NCI-H187 (cell line): Measurements from ENCODE around the gene SOX13.

Experiments
- DNase-seq, 2 experiments: peaks; one replicate each; lab custom pipeline; 2025; lab: John Stamatoyannopoulos, UW

SOX13 gene

DNA sequence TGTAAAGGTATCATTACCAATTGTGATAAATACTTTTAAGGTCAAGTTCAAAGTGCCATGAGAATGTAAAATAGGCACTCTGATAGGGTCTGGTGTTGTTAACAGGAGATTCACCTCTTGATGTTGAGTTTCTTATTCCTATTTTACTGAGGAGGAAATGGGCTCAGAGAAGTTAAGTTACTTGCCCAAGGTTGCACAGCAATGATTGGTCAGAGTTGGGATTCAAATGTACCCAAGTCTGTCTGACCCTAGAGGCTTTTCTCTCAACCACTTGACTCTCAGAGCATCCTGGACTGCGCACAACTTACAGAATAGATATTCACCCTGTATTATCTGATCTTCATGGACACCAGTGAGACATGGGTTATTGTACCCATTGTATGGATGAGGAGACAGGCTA, 33.9 kb downstream of the SOX13 start:
- no peak for DNase-seq

DNA sequence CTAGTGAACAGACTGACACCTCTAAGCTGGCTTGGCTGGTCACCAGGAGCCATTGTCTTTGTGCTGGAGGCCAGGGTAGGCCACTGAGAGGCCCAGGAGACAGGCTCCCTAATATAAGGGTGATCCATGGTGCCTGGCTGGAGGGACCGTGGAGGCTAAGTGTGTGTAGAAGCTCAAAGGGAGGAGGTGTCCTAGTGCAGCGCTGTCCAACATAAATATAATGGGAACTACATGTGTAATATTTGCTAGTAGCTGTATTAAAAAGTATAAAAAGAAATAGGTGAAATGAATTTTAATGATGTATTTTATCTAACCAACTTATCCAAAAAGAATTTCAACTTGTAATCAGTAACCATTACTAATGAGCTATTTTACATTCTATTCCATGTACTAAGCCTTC, 35.0 kb downstream of the SOX13 start:
- DNase-seq, result no peak

DNA sequence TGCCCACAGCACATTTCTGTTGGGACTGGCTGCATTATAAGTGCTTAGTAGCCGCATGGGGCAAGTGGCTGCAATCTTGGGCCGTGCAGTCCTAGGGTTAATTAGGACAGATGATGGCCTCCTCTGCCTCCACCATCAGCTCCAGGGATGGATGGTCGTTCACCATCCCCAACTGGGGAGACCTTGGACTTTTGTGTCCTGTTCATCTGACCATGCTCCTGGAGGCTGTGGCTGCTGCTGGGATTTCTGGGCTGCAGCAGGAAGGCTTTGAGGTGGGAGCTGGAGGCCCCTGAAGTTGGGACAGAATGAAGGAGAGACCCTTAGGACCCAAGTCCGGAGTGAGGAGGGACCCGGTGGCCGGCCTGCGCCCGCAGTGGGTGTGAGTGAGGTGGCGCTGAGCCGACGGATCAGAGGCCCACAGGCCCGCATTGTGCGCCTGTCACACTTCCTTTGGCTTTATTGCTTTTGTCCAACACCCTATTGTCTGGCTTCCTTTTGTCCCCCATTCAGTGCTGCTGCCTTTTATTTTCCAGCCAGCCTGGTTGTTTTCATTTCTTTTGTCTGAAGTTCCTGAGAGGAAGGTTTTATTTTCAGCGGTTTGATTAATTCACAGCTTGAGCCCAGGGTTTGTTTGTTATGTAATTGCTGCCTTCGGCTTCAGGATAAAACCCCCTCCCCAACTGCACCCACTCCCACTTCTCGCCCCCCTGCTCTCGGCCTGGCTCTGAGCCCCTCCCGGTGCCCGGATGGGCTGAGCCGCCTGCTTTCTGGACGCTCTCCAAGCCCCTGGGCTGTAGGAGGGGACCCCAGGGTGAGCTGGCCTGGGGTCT, 35.6 kb downstream of the SOX13 start:
- no peak for DNase-seq

DNA sequence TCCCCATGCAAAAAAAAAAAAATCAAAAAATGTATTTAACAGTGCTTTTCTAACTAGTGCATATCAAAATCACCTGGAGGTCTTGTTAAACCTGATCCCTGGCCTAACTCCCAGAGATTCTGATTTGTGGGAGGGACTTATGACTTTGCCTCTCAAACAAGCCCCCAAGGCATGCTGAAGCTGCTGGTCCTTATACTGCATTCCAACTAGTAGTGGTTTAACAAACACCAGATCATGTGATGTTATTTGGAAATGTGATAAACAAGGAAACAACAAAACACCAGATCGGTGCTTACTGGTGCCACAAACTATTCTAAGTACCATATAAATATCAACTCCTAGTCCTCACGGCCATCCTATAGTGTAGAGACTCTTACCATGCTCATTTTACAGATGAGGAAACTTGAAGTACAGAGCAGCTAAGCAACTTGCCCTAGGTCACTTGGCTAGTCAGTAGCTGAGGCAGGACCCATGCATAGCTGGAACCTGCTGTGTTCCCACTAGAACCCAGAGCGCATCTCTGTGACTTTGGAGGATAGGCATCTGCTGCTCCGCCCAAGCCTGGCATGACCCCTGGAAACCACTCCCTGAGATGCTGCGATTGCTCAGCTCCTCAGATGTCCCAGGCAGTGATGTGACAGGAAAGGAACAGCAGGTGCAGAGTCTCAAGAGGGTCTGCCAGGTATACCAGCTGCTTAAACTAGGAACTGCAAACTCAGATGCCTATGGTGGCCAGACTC, 38.1 kb downstream of the SOX13 start:
- no peak for DNase-seq

DNA sequence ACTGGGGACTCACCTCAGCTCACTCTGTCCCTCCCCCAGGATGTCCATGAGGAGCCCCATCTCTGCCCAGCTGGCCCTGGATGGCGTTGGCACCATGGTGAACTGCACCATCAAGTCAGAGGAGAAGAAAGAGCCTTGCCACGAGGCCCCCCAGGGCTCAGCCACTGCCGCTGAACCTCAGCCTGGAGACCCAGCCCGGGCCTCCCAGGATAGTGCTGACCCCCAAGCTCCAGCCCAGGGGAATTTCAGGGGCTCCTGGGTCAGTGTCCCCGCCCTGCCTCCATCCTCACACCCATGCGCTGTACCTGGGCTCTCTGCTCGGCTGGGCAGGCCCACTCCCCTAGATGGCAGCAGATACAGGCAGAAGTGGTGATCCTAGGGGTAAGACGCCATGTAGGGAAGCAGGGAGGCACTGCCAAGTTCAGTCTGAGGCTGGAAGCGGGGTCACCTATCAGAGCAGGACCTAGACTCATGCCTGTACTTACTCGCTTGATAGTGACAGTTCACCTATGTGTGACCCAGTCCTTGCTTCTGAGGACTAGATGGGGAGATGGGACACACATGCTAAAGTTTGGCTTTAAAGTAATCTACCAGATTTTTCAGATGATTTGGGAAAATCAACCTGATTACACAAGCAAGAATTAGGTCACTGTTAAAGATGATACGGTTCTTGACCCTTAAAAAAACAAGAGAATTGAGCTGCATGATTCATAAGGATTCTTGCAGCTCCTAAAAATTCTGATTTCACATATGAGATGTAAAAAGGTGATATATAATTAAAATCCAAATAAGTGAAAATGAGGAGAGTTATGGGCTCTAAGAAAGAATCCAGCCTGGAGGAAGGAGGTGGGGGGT, 40.2 kb downstream of the SOX13 start:
- no peak for DNase-seq

DNA sequence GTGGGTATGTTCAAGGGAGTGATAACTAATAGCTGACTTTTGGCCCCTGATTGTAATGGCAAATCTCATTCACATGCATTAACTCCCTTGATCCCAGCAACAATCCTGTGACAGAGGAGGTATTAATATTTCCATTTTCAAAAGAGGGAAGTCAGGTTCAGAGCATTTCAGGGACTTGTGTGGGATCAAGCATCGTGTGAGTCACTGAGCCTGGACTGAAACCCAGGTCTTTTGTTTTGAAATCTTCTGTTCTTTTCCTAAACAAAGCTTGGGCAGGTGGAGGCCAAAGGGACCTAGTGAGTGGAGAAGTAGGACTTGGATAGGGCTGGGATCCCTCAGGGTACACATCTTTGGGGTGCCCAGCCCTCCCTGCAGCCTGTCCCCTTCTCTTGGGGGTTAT, 41.0 kb downstream of the SOX13 start:
- DNase-seq, result no peak

DNA sequence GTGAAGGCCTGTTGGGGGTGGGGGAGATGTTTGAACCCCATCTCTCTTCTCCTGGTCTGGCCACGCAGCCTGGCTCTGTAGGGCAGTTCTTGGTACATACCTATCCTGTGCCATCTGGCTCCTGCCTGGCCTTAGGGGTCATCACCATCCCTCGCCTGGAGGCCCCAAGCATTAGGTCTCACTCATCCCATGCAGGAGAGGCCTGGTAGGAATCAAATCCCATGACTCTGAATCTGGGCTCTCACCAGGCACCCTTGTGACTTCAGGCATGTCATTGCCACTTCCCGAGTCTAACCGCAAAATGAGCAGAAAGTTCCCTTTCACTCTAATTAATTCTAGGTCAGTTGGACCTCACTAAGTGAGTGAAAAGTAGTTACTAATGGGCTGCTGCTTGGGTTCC, 41.7 kb downstream of the SOX13 start:
- DNase-seq, result no peak

DNA sequence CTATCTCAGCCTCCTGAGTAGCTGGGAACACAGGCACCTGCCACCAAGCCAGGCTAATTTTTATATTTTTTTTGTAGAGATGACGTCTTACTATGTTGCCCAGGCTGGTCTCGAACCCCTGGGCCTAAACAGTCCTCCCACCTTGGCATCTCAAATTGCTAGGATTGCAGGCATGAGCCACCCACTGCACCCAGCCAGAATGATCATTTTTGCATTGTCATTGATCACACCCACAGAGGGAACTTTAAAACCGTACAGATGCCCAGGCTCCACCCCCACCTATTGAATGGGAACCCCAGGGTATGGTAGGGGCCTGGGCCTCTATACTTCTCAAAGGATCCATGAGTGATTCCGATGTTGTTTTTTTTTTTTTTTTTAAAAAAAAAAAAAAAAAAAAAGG, 42.2 kb downstream of the SOX13 start:
- no peak for DNase-seq

DNA sequence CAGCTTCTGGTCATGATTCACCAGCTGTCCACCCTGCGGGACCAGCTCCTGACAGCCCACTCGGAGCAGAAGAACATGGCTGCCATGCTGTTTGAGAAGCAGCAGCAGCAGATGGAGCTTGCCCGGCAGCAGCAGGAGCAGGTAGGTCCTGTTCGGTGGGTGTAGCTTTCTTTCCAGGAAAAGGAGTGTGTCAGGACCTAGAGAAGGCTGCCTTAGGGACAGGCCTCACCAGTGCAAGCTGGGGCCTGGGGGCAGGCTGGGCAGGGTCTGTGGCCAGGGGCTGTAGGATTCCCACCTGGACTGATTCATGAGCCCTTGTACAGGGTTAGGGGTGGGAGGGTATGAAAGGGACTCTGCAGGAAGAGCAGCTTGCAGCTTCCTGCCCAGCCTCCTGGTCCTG, 43.6 kb downstream of the SOX13 start:
- no peak for DNase-seq

DNA sequence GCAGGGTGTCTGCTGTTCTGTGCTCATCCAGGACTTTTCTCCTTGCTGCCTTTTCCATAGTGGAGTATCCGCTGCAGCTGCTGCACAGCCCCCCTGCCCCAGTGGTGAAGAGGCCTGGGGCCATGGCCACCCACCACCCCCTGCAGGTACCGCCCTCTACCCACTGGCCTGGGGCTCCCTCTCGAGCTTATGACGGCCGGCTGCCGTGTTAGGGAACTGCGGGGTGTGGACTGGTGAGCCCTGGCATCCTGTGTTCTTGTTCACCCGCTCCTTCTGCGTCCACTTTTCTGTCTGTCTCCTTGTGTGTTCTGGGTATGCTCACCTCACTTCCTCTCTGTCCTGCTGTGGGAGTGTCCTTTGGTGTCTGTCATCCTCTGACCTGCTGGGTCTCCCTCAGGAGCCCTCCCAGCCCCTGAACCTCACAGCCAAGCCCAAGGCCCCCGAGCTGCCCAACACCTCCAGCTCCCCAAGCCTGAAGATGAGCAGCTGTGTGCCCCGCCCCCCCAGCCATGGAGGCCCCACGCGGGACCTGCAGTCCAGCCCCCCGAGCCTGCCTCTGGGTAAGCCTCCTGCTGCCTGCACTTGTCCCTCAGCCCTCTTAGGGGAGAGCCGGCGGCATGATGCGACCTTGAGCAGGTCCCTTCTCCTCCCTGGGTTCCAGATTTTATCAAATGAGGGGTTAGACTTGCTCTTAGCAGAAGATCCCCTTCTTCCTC, 49.1 kb downstream of the SOX13 start:
- DNase-seq, result no peak

DNA sequence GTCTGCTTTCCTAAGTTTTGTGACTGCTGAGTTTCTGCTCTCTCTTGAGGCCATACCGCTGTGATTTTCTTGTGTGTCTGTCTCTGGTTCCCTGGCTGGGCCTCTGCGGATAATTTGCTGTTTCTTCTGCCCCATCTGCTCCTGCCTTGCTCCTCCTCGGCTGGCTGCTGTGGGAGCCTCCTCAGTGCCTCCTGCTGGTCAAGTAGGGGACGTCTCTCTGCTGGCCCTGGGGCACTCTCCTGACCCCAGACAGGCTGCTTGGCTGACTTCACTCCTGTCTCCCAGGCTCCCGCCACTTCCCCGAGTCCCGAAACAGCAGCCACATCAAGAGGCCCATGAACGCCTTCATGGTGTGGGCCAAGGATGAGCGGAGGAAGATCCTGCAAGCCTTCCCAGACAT, 50.5 kb downstream of the SOX13 start:
- DNase-seq, result no peak

DNA sequence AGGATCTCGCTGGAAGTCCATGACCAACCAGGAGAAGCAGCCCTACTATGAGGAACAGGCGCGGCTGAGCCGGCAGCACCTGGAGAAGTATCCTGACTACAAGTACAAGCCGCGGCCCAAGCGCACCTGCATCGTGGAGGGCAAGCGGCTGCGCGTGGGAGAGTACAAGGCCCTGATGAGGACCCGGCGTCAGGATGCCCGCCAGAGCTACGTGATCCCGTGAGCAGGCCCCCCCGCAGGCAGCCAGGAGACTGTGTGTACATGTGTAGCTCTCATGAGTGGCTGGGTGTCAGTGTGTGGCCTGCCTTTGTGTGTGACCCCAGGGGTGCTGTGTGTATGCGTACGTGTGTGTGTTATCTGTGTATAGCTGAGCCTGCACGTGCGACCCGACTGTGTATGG, 51.7 kb downstream of the SOX13 start:
- no peak for DNase-seq

DNA sequence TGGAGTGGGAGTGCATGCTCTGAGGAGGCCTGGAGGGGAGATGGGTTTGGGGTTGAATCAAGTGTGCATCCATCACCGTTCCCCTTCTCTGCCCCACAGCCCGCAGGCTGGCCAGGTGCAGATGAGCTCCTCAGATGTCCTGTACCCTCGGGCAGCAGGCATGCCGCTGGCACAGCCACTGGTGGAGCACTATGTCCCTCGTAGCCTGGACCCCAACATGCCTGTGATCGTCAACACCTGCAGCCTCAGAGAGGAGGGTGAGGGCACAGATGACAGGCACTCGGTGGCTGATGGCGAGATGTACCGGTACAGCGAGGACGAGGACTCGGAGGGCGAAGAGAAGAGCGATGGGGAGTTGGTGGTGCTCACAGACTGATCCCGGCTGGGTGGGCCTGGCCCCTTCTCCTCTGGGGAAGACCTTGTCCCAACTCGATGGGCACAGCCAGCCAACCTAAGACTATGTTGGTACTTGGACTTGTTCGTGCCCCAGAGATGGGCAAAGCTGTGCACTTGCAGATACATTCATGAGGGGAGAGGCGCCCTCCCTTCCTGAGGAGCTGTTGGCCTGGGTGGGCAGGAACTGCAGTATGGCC, 52.9 kb downstream of the SOX13 start:
- no peak for DNase-seq

DNA sequence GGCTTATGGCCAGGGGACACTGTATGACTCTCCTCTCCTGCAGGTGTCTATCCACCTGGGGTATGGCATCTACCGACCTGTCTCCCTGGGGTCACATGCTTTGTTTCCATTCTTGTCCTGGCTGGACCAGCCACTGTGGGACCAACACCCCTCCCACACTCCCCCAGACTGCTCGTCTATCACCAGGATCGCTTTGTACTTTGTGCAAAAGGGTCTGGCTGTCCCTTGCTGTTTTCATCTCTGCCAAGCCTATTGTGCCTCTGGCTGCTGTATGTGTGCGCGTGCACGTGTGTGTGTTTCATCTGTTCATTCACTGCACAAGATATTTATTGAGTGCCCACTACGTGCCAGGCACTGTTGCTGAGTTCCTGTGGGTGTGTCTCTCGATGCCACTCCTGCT, 53.5 kb downstream of the SOX13 start:
- no peak for DNase-seq

DNA sequence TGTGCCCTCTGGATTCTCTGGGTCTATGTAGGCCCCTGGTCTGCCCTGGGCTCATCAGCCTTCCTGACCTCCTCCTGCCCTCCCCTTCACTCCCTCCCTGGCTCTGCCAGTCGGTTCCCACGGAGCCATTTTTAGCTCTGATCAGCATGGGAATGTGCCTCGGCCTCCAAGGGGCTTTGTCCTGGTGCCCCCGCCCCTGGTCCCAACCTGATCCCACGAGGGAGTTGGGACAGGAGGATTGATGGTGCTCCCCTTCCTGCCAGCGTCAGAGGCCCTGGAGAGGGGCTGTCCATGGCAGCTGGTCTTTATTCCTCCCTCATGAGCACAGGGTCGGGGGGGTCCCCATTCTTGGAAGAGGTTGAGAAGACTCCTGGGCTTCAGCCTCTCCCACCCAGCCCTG, 54.0 kb downstream of the SOX13 start:
- DNase-seq, result no peak

DNA sequence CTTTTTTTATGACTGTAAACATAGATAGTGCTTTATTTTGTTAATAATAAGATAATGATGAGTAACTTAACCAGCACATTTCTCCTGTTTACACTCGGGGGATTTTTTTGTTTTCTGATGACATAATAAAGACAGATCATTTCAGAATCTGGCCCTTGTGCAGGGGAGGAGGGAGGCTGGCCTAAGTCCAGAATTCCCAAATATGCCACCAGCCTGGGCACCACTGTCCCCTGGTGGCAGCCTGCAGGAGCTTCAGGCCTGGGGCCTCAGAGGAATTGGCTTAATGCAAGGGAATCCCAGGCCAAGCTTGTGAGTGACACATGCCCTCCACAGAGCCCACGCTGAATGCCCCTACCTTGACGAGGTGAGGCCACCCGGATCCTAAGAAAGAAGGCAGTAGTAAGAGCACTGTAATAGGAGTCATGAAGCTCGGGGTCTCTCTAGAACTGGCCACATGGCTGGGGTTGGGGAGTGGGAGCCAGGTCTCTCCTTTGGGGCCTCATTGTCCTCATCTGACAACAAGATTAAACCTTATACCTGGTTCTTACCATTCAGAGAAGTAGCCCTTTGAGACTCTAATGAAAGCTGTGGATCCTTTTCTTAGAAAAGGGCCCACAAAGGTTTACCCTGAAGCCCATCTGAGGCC, 54.8 kb downstream of the SOX13 start:
- DNase-seq, result peak; percentile 40 to 83

DNA sequence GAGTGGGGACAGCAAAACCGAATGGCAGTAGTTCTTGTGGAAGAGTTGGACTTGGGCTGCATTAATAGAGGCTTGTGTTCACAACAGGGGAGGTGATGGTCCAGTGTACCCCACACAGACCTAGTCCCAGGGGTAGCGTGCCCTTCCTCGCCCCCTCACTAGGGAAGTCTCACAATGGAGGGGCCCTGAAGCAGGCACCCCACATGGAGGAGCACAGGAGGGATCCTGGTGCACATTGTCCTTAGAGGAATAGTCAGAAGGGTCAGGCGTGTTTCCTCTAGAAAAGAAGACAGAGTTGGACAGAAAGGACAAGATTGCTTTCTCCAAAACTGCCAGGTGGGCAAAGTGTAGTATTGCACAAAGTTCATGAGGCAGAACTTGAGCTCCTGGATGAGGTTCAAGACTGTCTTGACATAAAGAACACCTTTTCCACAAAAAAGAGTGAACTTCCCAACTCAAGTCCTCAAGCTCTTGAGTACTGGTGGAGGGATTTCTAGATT, 55.6 kb downstream of the SOX13 start:
- DNase-seq, result no peak

DNA sequence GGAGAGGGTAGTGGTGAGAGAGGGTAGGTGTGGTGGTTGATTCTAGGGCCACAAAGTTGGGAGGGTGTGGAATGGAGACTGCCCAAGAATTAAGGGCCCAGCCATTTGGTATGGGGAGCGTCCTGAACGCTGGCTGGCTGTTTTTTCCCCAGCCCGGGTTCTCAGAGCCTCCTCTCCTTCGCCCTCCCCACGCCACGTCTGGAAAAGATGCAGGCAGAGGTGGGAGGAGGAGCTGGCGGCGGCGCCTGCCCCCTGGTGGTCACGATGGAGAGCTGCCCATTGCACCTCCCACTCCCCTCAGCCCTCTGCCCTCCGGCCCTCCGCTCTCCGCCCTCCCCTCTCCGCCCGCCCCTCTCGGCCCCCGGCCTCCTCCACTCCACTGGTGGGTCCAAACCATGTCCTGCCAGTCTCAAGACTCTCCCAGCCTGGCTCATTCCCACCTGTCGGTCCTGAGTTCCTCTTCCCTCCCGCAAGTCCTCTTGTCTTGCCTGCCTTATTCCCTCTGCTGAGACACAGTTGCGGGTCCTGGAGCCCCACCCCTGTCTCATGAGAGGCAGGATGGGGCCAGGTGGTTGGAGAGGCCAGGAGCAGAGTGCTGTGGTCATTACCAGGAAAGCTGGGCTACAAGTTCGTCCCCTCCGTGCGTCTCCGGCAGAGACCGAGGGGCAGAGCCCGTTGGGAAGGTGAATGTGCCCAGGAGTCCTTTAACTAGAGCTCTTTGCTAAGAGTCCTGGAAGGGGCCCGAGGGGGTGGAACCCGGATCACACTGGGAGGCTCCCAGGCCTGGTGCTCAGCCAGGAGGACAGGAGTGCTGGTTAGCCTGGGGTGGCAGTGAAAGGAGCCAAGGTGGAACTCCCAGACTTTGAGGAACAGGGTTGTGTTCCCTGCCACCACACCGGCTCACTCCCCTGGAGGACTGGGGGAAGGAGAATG, 56.3 kb downstream of the SOX13 start:
- peak; percentile 45 to 63 for DNase-seq

DNA sequence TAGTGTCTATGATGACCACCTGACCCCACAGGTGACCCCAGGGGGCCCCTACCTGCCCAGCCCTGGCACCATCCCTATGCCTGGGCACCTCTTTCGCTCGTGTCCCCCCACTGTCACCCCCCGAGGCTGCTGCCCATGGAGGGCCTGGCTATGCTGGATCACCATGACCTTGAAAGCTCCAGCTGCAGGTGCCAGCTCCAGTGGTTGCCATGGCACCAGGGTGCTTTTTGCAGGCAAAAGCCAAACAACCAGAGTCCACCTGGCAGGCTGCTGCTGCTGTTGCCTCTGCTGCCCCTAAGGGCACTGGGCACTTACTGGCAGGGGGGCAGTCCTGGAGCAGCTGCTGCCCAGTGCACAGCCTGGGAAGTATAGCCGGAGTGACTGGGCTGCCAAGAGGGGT, 57.3 kb downstream of the SOX13 start:
- no peak for DNase-seq
